DMS53 treated with DMSO at 0.1 percent for 48 hours (cell line): ENCODE results near the gene ATP8A2.
"Not testable (repeated sequence)": the region's sequence is repeated elsewhere in the genome, so short reads cannot be mapped to it uniquely, and the experiment has no call there.

Experiments used
- DNase-seq: peaks from one replicate; lab custom pipeline; 2025; ENCODE audit not compliant: unreplicated experiment; lab: John Stamatoyannopoulos, UW

Gene ATP8A2

DNA sequence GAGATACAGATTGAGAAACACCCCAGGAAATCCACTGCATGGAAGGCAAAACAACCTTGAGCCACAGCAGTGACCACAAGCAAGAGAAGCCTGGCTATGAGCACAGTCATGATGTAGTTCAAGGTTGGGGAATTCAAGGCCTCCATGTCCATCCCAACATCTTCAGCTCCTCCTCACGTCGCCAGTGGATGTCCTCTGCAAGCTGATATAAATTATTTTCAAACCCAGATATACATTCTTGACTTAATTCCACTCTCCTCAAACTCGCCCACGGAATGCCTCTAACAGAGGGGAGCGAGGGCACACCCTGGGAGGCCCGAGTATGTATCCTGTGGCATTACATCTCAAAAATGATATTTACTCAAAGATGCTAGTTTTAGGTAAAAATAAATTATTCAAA is 574.5 kb downstream of the ATP8A2 start:
- no peak for DNase-seq

GRCh38 chr13:25948910-25949309 is 577.1 kb downstream of the ATP8A2 start:
- no peak for DNase-seq

- DNase-seq = no peak
These were observed 580.1 kb downstream of the ATP8A2 start for GRCh38 chr13:25951831-25952230.

GRCh38 chr13:25954080-25954479 is 582.3 kb downstream of the ATP8A2 start:
- not testable (repeated sequence) for DNase-seq

DNA sequence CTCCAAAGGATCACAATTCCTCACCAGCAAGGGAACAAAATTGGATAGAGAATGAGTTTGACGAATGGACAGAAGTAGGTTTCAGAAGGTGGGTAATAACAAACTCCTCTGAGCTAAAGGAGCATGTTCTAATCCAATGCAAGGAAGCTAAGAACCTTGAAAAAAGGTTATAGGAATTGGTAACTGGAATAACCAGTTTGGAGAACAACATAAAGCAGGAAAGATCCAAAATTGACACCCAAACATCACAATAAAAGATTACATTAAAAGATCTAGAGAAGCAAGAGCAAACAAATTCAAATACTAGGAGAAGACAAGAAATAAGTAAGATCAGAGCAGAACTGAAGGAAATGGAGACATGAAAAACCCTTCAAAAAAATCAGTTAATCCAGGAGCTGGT is 583.2 kb downstream of the ATP8A2 start:
- not testable (repeated sequence) for DNase-seq

- no peak for DNase-seq
These were observed 587.2 kb downstream of the ATP8A2 start for GRCh38 chr13:25958986-25959385.

- DNase-seq = no peak
These were observed 589.5 kb downstream of the ATP8A2 start for GRCh38 chr13:25961294-25961693.

DNA sequence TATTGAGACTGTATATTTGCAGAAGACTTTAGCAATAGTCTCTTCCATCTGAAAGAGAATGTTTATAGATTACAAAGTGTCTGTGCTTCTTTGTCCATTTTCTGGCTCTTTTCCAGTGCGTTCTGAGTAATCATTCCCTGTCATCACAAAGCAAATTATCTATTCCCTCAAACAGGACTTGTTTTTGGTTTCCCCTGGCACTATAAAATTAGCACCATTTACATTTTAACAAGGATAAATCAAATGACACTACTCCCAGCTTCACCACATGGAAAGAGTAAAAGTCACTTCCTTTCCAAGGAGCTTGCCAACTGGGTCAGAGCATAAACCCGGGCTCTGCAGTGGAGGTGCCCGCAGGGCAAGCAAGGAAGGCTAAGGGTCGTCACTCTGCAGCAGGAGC is 591.9 kb downstream of the ATP8A2 start:
- DNase-seq = no peak

DNA sequence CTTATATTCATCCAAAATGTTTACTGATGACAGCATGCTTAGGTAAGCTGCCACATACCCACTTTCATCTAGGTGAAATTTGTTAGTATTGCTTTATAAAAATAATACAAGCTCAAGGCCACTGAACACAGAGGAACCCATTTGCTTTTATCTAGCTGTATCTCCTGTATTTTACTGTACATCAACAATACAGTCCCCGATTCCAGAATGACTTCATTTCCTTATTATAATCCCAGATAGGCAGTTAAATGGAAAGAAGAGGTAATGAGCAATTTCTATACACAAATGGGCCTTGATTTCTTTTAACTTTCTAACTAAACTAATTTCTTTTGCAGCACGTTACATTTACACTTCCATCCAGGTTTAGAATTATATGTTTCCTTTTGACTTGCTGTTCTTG is 593.8 kb downstream of the ATP8A2 start:
- no peak for DNase-seq

DNA sequence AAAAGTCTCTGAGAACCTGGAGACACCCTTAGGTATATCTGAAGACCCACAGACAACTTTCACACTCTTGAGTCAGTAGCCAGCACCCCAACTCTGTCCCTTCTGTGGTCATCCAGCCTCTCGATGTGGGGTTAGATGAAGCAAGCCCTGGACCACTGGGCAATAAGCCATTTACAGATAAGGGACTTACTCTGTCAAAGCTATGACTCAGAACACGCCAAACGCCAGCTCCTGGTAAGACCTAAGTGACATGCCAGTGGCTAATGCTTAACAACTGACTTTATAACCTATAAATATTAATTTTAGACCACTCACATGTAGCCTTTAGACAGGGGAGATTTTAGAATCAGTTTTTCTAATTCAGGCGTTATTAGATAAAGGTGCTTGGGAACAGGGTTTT is 594.3 kb downstream of the ATP8A2 start:
- no peak for DNase-seq

- no peak for DNase-seq
These were observed 595.4 kb downstream of the ATP8A2 start for GRCh38 chr13:25967144-25967543.

DNA sequence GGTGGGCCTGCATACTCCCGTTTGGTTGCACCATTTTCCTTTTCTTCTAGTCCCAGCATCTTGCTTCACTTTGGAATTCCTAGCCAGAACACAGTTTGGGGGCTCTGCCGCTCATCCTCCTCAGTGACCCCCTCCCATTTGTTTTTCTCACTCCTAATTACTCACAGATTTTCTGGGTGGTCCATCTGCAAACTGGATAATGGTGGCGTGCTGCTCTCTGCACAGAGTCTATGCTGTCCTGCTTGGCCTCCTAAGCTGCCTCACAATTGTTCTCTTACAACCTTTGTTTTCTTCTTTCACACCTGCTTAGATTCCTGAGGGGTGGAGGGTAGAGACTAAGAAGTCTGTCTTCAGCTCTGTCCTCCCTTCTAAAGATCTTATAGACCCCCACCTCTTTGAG is 599.3 kb downstream of the ATP8A2 start:
- DNase-seq = no peak

DNA sequence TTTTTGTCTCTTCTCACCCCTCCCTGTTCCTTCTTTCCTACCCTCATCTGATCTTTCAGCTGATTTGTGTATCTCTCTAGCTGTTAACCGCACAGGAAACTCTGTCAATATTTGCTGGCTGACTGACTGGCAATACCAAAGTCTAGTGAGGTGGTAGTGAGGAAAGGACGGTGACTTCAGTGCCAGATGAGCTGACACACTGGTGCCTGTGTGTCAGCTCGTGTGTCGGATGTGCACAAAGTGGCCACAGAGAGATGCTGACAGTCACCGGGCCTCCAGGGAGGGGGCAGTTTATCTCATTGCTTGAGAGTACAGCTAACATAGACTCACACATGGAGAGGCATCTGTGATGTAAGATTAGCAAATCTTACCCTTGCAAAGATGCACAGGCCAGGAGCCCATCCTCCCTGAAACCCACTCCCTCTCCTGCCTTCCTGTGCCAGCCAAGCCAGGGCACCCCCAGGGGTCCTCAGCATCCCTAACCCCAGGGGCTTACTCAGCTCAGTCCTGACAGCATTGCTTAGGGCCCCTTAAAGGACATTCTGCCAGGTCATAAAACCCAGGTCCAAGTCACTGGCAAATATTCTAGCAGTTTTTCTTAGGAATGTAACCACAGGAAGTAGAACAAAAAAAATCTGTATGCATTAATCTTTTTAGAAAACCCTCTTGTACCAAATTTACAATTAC is 599.8 kb downstream of the ATP8A2 start:
- DNase-seq = peak; percentile 55

DNA sequence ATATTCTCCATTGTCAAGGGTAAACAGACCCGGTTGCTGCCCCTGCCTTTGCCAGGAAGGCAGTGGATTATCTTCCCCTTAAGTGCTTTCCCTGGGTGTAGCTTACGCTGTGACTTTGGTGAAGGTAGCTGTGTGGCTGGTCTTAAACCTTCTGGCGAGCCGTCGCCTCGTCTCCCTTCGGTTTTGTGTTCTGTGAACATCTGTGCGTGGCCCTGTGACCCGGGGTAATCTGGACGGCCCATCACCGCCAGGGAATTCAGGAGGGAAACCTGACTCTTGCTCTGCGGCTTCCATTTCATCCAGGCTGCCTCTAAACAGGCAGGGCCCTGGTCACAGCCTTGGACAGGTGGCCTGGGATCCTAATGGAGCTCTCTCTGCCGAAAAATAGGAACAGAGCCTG is 601.3 kb downstream of the ATP8A2 start:
- DNase-seq = no peak

GRCh38 chr13:25973576-25973975 is 601.8 kb downstream of the ATP8A2 start:
- no peak for DNase-seq

DNA sequence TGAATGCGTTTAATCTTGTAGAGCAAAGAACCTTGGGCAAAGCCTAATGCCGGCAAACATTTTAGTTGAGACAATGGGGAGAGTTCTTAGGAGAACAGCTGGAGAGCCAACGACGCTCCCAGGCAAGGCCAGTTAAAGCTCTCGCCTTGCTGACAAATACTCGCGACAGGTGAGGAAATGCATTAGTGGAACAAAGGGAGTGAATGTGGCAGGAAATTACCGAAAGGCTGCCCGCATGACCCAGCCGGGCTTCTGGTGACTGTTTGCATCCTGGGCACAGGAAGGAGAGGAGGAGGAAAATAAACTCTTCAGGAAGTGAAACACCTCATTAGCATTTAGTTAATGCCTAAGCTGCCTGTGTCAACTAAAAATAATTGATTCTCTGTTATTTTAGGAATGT is 605.4 kb downstream of the ATP8A2 start:
- no peak for DNase-seq

DNA sequence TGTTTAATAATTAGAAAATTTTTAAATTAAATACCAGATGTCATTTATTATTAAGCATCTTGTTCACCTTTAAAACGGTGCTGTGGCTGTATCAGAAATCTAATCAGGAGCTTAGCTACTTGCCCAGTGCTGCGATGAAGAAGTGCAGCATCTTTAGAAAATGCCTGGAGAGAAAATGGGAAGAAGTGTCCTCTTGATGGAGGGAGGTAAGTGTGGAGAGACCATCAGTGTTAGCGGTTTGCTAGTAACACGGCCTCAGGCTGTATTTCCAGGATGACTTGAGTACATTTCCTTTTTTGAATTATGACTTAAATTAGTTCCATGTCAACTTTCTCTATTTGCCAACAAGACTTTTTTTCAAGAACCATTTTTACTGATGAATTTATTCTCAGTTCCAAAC is 605.9 kb downstream of the ATP8A2 start:
- no peak for DNase-seq

DNA sequence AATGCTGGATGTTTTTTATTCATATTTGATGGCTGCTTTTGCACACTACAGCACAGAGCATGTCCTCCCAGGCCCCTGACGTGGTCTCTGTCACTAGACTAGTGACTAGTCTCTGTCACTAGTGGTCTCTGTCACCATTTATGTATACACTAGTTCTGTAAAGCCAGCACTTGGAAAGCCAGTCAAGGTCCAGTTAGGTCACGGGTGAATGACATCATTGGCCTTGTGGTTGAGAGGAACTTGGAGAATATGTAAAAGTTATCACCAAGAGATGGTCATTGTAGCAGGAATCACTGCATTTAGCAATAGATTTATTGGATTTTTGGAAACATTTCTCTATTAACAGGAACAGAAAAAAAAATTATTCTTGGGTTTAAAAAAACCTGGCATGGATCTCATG is 607.2 kb downstream of the ATP8A2 start:
- no peak for DNase-seq

DNA sequence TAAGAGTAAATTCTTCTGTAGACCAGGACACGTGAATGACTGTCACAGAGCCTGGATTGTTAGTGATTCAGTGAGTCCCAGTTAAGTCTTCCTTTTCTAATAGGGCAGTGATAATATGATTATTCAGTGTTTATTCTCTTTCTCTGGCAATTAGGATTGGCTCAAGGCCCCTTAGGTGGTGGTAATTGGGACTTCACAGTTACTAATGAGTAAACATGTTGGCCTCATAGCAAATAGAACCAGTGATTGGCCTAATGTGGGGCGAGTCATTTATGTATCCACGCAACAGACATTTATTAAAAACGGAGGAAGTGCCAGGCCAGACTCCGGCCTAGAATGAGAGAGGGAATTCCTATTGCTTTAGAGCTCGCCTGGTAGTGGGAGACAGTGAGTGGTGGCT is 607.6 kb downstream of the ATP8A2 start:
- no peak for DNase-seq

GRCh38 chr13:25980255-25980654 is 608.5 kb downstream of the ATP8A2 start:
- DNase-seq = no peak

DNA sequence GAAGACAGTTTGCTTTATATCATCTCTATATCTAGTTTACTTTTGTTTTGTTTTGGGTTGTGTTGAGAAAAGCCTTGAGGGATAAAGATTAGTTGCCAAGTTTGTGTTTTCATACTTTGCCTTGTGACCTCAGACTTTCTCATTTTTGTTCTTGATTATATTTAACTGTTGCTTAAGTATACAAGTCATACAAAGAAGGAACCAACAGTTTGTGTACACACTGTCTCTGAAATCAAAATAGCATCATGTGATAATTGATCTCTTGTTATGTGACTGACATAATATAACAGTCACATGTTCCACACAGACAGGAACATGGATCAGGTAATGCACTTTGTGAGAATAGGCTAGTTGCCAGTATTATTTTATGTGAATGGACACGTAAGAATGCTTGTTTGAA is 609.3 kb downstream of the ATP8A2 start:
- DNase-seq = no peak

DNA sequence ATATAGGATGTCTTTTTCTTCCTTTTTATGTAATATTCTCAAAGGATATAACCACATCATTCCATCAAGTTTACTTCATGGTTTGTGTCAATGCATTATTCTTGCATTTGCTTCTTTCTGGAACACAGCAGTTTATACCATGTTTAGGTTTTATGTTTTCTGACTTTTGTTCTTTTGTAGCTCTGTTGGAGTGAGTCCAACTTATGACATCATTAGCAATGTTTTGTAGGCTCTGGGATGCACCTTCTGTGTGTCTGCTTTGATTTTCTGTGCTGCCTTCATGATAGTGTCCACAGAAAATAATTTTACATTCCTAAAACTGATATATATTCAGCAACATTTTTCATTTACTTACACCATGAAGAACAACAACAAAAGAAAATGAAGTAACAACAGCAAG is 611.1 kb downstream of the ATP8A2 start:
- DNase-seq = no peak

DNA sequence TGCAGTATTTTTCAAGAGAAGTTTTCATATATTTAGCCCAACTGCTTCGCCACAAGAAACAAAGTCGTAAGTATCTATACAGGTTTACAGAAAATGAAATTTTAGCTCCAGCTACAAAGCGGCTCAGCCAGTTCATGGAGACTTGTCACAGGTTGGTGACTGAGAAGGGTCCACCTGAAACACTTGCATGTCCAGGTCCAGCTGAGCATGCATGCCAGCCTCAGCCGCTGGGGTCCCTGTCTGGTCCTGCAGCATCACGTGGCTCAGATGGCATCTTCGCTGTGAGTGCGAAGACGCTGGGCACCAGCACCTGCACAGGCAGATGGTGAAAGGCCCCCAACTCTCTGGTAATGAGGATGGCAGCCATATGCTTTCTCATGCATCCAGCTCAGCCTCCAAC is 616.2 kb downstream of the ATP8A2 start:
- no peak for DNase-seq

GRCh38 chr13:25988661-25989060 is 616.9 kb downstream of the ATP8A2 start:
- no peak for DNase-seq
